Thyroid gland (tissue), 4 donors: Measurements from ENCODE around the gene MAST4. TPM values are rescaled to one million over a fixed set of nuclear protein-coding genes. Genes with fewer than 3 reads are reported as not detected.

Experiments used
- DNase-seq, 2 donors: peaks; one replicate each; pipeline ENCODE4 v3.0.0-alpha.2; 2019
- H3K27ac ChIP-seq, 3 donors: fragments of 200-600 bp; sonication (generic); 1 replicate in 2 of 3; 2 replicates in 1 of 3; pipeline ENCODE4 v1.5.1; 2016 to 2019; ENCODE audit warnings: mild to moderate bottlenecking in 1 of 3, moderate library complexity in 1 of 3
- H3K27me3 ChIP-seq: fragments of 200-600 bp; sonication (generic); one replicate; pipeline ENCODE4 v1.5.1; 2019
- H3K36me3 ChIP-seq, 2 donors: fragments of 200-600 bp; sonication (generic); one replicate each; pipeline ENCODE4 v1.5.1; 2016 to 2019
- H3K4me1 ChIP-seq, 2 donors: fragments of 200-600 bp; sonication (generic); one replicate each; pipeline ENCODE4 v1.5.1; 2017 to 2019
- H3K4me3 ChIP-seq, 3 donors: fragments of 200-600 bp; sonication (generic); replicated peaks in 1 of 3; 1 replicate in 2 of 3; 2 replicates in 1 of 3; pipeline ENCODE4 v1.5.1; 2016; ENCODE audit warnings: mild to moderate bottlenecking in 1 of 3
- H3K9me3 ChIP-seq: fragments of 200-600 bp; sonication (generic); one replicate; pipeline ENCODE4 v1.5.1; 2017
- CTCF ChIP-seq, 6 experiments: fragments of 200-600 bp in 3 of 6; fragments of 450-650 bp in 3 of 6; sonication (generic) in 3 of 6; IDR thresholded peaks; one replicate each; pipeline ENCODE4 v1.5.1; 2016 to 2019; ENCODE audit warnings: antibody characterized with exemption in 6 of 6, mild to moderate bottlenecking in 2 of 6, inconsistent platforms in 1 of 6, moderate library complexity in 1 of 6
- POLR2A ChIP-seq, 2 donors: fragments of 450-650 bp; IDR thresholded peaks; one replicate each; pipeline ENCODE4 v1.6.1; 2017; ENCODE audit warnings: antibody characterized with exemption in 2 of 2, mild to moderate bottlenecking in 2 of 2, moderate library complexity in 1 of 2
- WGBS, 2 donors: methylation state at CpG; one replicate each; pipeline ENCODE4 v1.1.5; 2017; 5-methylcytosine and 5-hydroxymethylcytosine counted together
- intact Hi-C: fragments of 100-400 bp; cut with DNase I; formaldehyde crosslinking; loops from one replicate; pipeline ENCODE4 v1.15.1; 2023
- total RNA-seq, 4 donors: library from RNA; depleted of rRNA; stranded (reverse); fragments of >200 nt; gene quantifications; one replicate each; pipeline ENCODE4 v1.2.3, GENCODE V29; 2016

MAST4 gene
- total RNA-seq, 4 donors from 2014 or later = 20.2 to 38.3 (median 24.4) TPM

GRCh38 chr5:66945389-66946349, 349.5 kb downstream of the MAST4 start:
- no peak for DNase-seq
- Histone ChIP-seq H3K4me1 (no peaks in the 10 kb centered on the region), H3K4me3 (no peak overlapping the region), H3K9me3 (no peaks in the 10 kb centered on the region), H3K36me3 (no peaks in the 10 kb centered on the region), H3K27me3 (no peaks in the 10 kb centered on the region), H3K27ac (no peak overlapping the region)
- intact Hi-C loops = no loop called here
- WGBS, 2 donors = 86 to 87% methylated on average over 7 of the region's 7 CpGs
- TF ChIP-seq CTCF (IDR thresholded peaks at IDR 0.05) (no peak), POLR2A (IDR thresholded peaks at IDR 0.05) (no peak)

- Histone ChIP-seq H3K36me3 (no peaks in the 10 kb centered on the region), H3K27me3 (no peaks in the 10 kb centered on the region), H3K27ac (no peak overlapping the region), H3K9me3 (no peaks in the 10 kb centered on the region), H3K4me1 (no peaks in the 10 kb centered on the region), H3K4me3 (no peak overlapping the region)
- intact Hi-C loops = no loop called here
- 77 to 88% methylated on average over 4 of the region's 4 CpGs for WGBS, 2 donors
- TF ChIP-seq CTCF (IDR thresholded peaks at IDR 0.05) = no peak
- TF ChIP-seq POLR2A (IDR thresholded peaks at IDR 0.05) = no peak
- no peak for DNase-seq
Observed at GRCh38 chr5:66947458-66947857, 351.3 kb downstream of the MAST4 start.

- TF ChIP-seq CTCF (IDR thresholded peaks at IDR 0.05) (no peak), POLR2A (IDR thresholded peaks at IDR 0.05) (no peak)
- DNase-seq = no peak
- intact Hi-C loops = no loop called here
Observed at GRCh38 chr5:66949066-66949465, 352.9 kb downstream of the MAST4 start.

GRCh38 chr5:66952153-66952552, 356.0 kb downstream of the MAST4 start:
- intact Hi-C loops = no loop called here
- Histone ChIP-seq H3K27ac (no peak overlapping the region), H3K4me3 (no peak overlapping the region), H3K9me3 (no peaks in the 10 kb centered on the region), H3K36me3 (no peaks in the 10 kb centered on the region), H3K4me1 (no peaks in the 10 kb centered on the region), H3K27me3 (no peaks in the 10 kb centered on the region)
- no peak for DNase-seq
- WGBS, 2 donors = 92 to 98% methylated on average over 1 of the region's 1 CpG
- TF ChIP-seq POLR2A (IDR thresholded peaks at IDR 0.05) = no peak
- TF ChIP-seq CTCF (IDR thresholded peaks at IDR 0.05) = no peak

More at GRCh38 chr5:66949066-66949465, 352.9 kb downstream of the MAST4 start:
- no peaks in the 10 kb centered on the region for H3K4me1 ChIP-seq
- 94 to 95% methylated on average over 4 of the region's 4 CpGs for WGBS, 2 donors
- H3K36me3 ChIP-seq = no peaks in the 10 kb centered on the region
- no peaks in the 10 kb centered on the region for H3K27me3 ChIP-seq
- no peak overlapping the region for H3K4me3 ChIP-seq
- no peak overlapping the region for H3K27ac ChIP-seq
- H3K9me3 ChIP-seq = no peaks in the 10 kb centered on the region

GRCh38 chr5:66956439-66956838, 360.2 kb downstream of the MAST4 start:
- Histone ChIP-seq H3K4me3 (no peak overlapping the region), H3K27ac (no peak overlapping the region), H3K4me1 (peaks cover 17 to 19% of the 10 kb centered on the region in 2 donors), H3K9me3 (no peaks in the 10 kb centered on the region), H3K27me3 (no peaks in the 10 kb centered on the region), H3K36me3 (no peaks in the 10 kb centered on the region)
- no peak for DNase-seq
- intact Hi-C loops = no loop called here
- 97 to 99% methylated on average over 4 of the region's 4 CpGs for WGBS, 2 donors
- TF ChIP-seq POLR2A (IDR thresholded peaks at IDR 0.05) = no peak
- no peak for TF ChIP-seq CTCF (IDR thresholded peaks at IDR 0.05)
